ENCODE data around the gene PKLR.

DNA sequence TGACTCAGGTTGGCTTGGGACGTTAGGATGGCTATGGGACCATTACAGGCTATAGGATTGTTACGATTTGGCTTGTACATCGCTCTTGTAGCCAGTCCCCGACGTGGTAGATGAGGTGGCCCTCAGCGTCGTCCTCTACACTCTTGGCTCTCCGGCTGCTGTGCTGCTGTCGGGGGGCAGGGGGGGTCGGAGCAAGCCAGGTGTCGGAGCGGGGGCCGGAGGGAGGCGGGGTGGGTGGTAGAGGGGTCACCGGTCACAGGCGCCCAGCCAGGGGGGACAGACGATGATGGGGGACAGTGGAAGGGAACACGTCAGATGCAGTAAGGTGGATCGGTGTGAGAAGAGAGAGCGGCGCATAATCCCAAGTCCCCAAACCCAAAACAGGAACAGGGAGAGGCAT lies 32.6 kb downstream of the PKLR start:
- no peak for TF ChIP-seq POLR2A (IDR thresholded peaks at IDR 0.05)
- TF ChIP-seq, protein P1, sequence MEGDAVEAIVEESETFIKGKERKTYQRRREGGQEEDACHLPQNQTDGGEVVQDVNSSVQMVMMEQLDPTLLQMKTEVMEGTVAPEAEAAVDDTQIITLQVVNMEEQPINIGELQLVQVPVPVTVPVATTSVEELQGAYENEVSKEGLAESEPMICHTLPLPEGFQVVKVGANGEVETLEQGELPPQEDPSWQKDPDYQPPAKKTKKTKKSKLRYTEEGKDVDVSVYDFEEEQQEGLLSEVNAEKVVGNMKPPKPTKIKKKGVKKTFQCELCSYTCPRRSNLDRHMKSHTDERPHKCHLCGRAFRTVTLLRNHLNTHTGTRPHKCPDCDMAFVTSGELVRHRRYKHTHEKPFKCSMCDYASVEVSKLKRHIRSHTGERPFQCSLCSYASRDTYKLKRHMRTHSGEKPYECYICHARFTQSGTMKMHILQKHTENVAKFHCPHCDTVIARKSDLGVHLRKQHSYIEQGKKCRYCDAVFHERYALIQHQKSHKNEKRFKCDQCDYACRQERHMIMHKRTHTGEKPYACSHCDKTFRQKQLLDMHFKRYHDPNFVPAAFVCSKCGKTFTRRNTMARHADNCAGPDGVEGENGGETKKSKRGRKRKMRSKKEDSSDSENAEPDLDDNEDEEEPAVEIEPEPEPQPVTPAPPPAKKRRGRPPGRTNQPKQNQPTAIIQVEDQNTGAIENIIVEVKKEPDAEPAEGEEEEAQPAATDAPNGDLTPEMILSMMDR (IDR thresholded peaks at IDR 0.05), result no peak

Data from testis (tissue), 2 donors.